ENCODE measurements around the gene ANAPC1. TPM values are rescaled to one million over a fixed set of nuclear protein-coding genes. Genes with fewer than 3 reads are reported as not detected.
"Not testable (repeated sequence)": the region's sequence is repeated elsewhere in the genome, so short reads cannot be mapped to it uniquely, and the experiment has no call there.

Gene ANAPC1
- polyA plus RNA-seq, 1 of the 3 experiments (the other 2 are of a cell fraction): 16.0 TPM

DNA sequence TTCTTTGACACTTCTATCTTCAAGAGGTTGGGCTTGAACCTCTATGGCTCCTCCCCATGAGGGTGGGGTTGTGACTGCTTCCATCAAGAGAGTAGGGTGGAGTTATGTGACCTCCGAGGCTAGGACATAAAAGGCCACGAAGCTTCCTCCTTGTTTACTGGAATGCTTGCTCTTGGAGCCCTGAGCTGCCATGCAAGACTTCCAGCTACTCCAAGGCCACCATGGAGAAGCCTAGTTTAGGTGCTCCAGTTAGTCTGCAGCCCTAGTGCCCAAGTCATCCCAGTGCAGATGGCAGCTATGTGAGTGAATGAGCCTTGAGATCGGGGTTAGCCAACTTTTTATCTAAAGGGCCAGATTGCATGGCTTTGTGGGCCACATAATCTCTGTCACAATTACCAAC lies 12.0 kb upstream of the ANAPC1 start:
- ChIA-PET POLR2A (no interaction called here), CTCF (interaction anchor here (3.0 to 12.5 kb wide), 2 partner anchors 8 to 155 kb away, joined by 24 to 215 read pairs; partner anchors contain the start of gene TMEM87B)
- H3K9ac ChIP-seq: no peak overlapping the region
- H3F3A ChIP-seq (replicated peaks; ENCODE audit: insufficient read depth): peaks cover 8% of the 10 kb centered on the region
- TF ChIP-seq JUND (IDR thresholded peaks at IDR 0.05): no peak
- TF ChIP-seq, protein P1, sequence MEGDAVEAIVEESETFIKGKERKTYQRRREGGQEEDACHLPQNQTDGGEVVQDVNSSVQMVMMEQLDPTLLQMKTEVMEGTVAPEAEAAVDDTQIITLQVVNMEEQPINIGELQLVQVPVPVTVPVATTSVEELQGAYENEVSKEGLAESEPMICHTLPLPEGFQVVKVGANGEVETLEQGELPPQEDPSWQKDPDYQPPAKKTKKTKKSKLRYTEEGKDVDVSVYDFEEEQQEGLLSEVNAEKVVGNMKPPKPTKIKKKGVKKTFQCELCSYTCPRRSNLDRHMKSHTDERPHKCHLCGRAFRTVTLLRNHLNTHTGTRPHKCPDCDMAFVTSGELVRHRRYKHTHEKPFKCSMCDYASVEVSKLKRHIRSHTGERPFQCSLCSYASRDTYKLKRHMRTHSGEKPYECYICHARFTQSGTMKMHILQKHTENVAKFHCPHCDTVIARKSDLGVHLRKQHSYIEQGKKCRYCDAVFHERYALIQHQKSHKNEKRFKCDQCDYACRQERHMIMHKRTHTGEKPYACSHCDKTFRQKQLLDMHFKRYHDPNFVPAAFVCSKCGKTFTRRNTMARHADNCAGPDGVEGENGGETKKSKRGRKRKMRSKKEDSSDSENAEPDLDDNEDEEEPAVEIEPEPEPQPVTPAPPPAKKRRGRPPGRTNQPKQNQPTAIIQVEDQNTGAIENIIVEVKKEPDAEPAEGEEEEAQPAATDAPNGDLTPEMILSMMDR (IDR thresholded peaks at IDR 0.05): no peak
- no peak for TF ChIP-seq RAD21 (IDR thresholded peaks at IDR 0.05; ENCODE audit: low read length)
- no peak for TF ChIP-seq CHD2 (IDR thresholded peaks at IDR 0.05; ENCODE audit: low read length, partially characterized antibody)
- no peak for TF ChIP-seq RCOR1 (IDR thresholded peaks at IDR 0.05; ENCODE audit: low read length)
- no peak for TF ChIP-seq GATA2 (CRISPR knock-in tag; IDR thresholded peaks at IDR 0.05)
- TF ChIP-seq, protein P2, sequence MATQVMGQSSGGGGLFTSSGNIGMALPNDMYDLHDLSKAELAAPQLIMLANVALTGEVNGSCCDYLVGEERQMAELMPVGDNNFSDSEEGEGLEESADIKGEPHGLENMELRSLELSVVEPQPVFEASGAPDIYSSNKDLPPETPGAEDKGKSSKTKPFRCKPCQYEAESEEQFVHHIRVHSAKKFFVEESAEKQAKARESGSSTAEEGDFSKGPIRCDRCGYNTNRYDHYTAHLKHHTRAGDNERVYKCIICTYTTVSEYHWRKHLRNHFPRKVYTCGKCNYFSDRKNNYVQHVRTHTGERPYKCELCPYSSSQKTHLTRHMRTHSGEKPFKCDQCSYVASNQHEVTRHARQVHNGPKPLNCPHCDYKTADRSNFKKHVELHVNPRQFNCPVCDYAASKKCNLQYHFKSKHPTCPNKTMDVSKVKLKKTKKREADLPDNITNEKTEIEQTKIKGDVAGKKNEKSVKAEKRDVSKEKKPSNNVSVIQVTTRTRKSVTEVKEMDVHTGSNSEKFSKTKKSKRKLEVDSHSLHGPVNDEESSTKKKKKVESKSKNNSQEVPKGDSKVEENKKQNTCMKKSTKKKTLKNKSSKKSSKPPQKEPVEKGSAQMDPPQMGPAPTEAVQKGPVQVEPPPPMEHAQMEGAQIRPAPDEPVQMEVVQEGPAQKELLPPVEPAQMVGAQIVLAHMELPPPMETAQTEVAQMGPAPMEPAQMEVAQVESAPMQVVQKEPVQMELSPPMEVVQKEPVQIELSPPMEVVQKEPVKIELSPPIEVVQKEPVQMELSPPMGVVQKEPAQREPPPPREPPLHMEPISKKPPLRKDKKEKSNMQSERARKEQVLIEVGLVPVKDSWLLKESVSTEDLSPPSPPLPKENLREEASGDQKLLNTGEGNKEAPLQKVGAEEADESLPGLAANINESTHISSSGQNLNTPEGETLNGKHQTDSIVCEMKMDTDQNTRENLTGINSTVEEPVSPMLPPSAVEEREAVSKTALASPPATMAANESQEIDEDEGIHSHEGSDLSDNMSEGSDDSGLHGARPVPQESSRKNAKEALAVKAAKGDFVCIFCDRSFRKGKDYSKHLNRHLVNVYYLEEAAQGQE (IDR thresholded peaks at IDR 0.05; ENCODE audit: low read depth, low read length): no peak
- no peak for TF ChIP-seq YY1 (IDR thresholded peaks at IDR 0.05; ENCODE audit: low read depth)
- TF ChIP-seq SIN3A (IDR thresholded peaks at IDR 0.05; ENCODE audit: borderline replicate concordance, low read depth, low read length): no peak
- TF ChIP-seq FOXM1 (IDR thresholded peaks at IDR 0.05; ENCODE audit: low read depth): no peak
- H3K9me3 ChIP-seq: no peaks in the 10 kb centered on the region
- H3K36me3 ChIP-seq (replicated peaks in 1 of 2; ENCODE audit: control insufficient read depth in 1 of 2, insufficient read depth in 2 of 2, low read length in 1 of 2): no peaks in the 10 kb centered on the region
- H3K9me2 ChIP-seq: no peaks in the 10 kb centered on the region
- DNase-seq: no peak
- H3K79me2 ChIP-seq (ENCODE audit: insufficient read depth): no peaks in the 10 kb centered on the region
- no peak overlapping the region for H3K4me2 ChIP-seq
- no peak overlapping the region for H3K27ac ChIP-seq (ENCODE audit: low read depth in 2 of 2, low read length in 1 of 2)
- H4K20me1 ChIP-seq (ENCODE audit: insufficient read depth): no peaks in the 10 kb centered on the region
- no peaks in the 10 kb centered on the region; the same call in 1 of the 2 replicates for H3K27me3 ChIP-seq (ENCODE audit: insufficient read depth)
- WGBS (ENCODE audit: low lambda C conversion rate): 75% methylated on average over 2 of the region's 3 CpGs
- no peak overlapping the region for H3K4me3 ChIP-seq (ENCODE audit: low read depth in 2 of 2, low read length in 1 of 2)
- peaks cover 0 to 8% of the 10 kb centered on the region in 2 experiments; a peak in 1 of 4 replicates for H3K4me1 ChIP-seq (ENCODE audit: control insufficient read depth in 1 of 2, insufficient read depth in 2 of 2, low read depth in 1 of 2, low read length in 1 of 2)
- no peak overlapping the region for H2AFZ ChIP-seq (ENCODE audit: low read depth)

DNA sequence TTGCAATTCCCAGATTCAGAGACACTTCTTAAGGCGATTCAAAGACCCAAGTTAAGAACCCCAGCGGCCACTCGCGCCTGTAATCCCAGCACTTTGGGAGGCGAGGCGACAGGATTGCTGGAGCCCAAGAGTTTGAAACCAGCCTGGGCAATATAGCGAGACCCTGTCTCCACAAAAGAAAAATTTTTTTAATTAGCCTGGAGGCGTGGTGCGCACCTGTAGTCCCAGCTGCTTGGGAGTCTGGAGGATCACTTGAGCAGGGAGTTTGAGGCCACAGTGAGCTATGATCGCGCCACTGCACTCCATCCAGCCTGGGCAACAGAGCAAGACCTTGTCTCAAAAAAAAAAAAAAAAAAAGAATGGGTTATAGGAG lies 585 bp upstream of the ANAPC1 start:
- H3K27ac ChIP-seq (ENCODE audit: low read depth in 2 of 2, low read length in 1 of 2): peak overlapping the region; percentile 57 to 87; a peak in 3 of 4 replicates
- CTCF ChIA-PET: interaction anchor here (0.7 to 2.4 kb wide), 2 partner anchors 27 to 164 kb away, joined by 3 to 12 read pairs; no protein-coding TSS in a partner anchor
- WGBS (ENCODE audit: low lambda C conversion rate): 14% methylated on average over 11 of the region's 11 CpGs

DNA sequence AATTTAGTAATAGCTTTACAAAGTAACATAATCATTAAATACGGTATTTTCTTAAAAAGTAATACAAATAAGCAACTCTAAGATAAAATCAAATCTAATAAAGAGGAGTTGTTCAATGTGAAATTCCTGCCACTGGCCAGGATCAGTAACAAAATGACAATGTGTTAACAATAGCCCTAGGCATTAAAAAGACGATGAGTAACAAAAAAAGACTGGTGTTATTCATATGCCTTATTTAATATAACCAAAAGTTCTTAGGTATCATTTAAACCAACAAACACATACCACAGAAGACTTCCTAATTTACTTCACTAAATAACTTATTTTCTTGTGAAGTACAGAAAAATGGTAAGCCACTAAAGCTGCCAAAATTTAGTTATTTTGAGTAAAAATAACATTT lies 11.2 kb downstream of the ANAPC1 start:
- H4K20me1 ChIP-seq (ENCODE audit: insufficient read depth); H3K9me2 ChIP-seq; H3K27me3 ChIP-seq (ENCODE audit: insufficient read depth); POLR2A ChIA-PET; H2AFZ ChIP-seq (ENCODE audit: low read depth); H3F3A ChIP-seq (replicated peaks; ENCODE audit: insufficient read depth); H3K9ac ChIP-seq; H3K4me2 ChIP-seq; H3K4me3 ChIP-seq (ENCODE audit: low read depth in 2 of 2, low read length in 1 of 2); H3K9me3 ChIP-seq; H3K79me2 ChIP-seq (ENCODE audit: insufficient read depth); H3K27ac ChIP-seq (ENCODE audit: low read depth in 2 of 2, low read length in 1 of 2); DNase-seq; CTCF ChIA-PET; H3K4me1 ChIP-seq (ENCODE audit: control insufficient read depth in 1 of 2, insufficient read depth in 2 of 2, low read depth in 1 of 2, low read length in 1 of 2): not testable (repeated sequence)
- peaks cover 13 to 34% of the 10 kb centered on the region in 2 experiments for H3K36me3 ChIP-seq (replicated peaks in 1 of 2; ENCODE audit: control insufficient read depth in 1 of 2, insufficient read depth in 2 of 2, low read length in 1 of 2)
- 81% methylated on average over 2 of the region's 2 CpGs for WGBS (ENCODE audit: low lambda C conversion rate)

More for the DNA sequence above, 585 bp upstream of the ANAPC1 start:
- POLR2A ChIA-PET: interaction anchor here (0.9 to 1.1 kb wide), 2 partner anchors 170 to 597 kb away, joined by 4 read pairs; partner anchors contain the start of gene TMEM87B
- H3K79me2 ChIP-seq (ENCODE audit: insufficient read depth): peaks cover 27% of the 10 kb centered on the region
- peak overlapping the region; percentile 77 for H3K4me2 ChIP-seq
- H3F3A ChIP-seq (replicated peaks; ENCODE audit: insufficient read depth): peaks cover 9% of the 10 kb centered on the region
- no peaks in the 10 kb centered on the region for H3K27me3 ChIP-seq (ENCODE audit: insufficient read depth)
- peak overlapping the region; percentile 84 to 98 for H3K4me3 ChIP-seq (ENCODE audit: low read depth in 2 of 2, low read length in 1 of 2)
- peak overlapping the region; percentile 85; the same call in 1 of the 2 replicates for H3K9ac ChIP-seq
- H2AFZ ChIP-seq (ENCODE audit: low read depth): peak overlapping the region; percentile 98
- H3K4me1 ChIP-seq (ENCODE audit: control insufficient read depth in 1 of 2, insufficient read depth in 2 of 2, low read depth in 1 of 2, low read length in 1 of 2): no peaks in the 10 kb centered on the region; a peak in 1 of 4 replicates
- peaks cover 0 to 5% of the 10 kb centered on the region in 2 experiments for H3K36me3 ChIP-seq (replicated peaks in 1 of 2; ENCODE audit: control insufficient read depth in 1 of 2, insufficient read depth in 2 of 2, low read length in 1 of 2)
- H4K20me1 ChIP-seq (ENCODE audit: insufficient read depth): no peaks in the 10 kb centered on the region
- TF ChIP-seq MXI1 (IDR thresholded peaks at IDR 0.05; ENCODE audit: low read depth, low read length) (no peak), TEAD4 (IDR thresholded peaks at IDR 0.05; ENCODE audit: borderline replicate concordance, insufficient read depth) (no peak)
- DNase-seq: no peak
- H3K9me3 ChIP-seq: no peaks in the 10 kb centered on the region
- H3K9me2 ChIP-seq: no peaks in the 10 kb centered on the region

DNA sequence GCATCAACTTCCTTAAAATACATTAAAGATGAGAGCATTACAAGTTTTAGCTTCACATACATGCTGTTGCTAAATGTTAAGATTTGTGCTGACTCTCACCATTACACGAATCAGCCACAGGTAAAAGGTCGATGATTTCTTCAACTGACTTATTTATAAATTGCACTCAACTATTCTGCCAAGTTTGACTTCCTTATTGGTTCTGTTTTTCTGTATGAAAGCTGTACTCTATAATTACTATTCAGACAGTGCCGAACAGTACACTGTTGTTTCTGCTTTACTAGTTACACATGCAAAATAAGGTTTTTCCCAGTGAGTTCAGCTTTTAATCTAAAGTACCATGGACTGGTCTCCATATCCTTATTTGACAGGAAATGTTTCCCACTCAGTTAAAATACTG lies 18.9 kb downstream of the ANAPC1 start:
- H3K9me3 ChIP-seq; H3K9me2 ChIP-seq; H4K20me1 ChIP-seq (ENCODE audit: insufficient read depth); H3K4me1 ChIP-seq (ENCODE audit: control insufficient read depth in 1 of 2, insufficient read depth in 2 of 2, low read depth in 1 of 2, low read length in 1 of 2); H3K4me3 ChIP-seq (ENCODE audit: low read depth in 2 of 2, low read length in 1 of 2); H3K9ac ChIP-seq; H3K79me2 ChIP-seq (ENCODE audit: insufficient read depth); POLR2A ChIA-PET; H3F3A ChIP-seq (replicated peaks; ENCODE audit: insufficient read depth); H3K27ac ChIP-seq (ENCODE audit: low read depth in 2 of 2, low read length in 1 of 2); DNase-seq; H2AFZ ChIP-seq (ENCODE audit: low read depth); CTCF ChIA-PET; H3K27me3 ChIP-seq (ENCODE audit: insufficient read depth); H3K4me2 ChIP-seq: not testable (repeated sequence)
- peaks cover 0 to 14% of the 10 kb centered on the region in 2 experiments for H3K36me3 ChIP-seq (replicated peaks in 1 of 2; ENCODE audit: control insufficient read depth in 1 of 2, insufficient read depth in 2 of 2, low read length in 1 of 2)
- WGBS (ENCODE audit: low lambda C conversion rate): 59% methylated on average over 2 of the region's 3 CpGs

Measured in SK-N-SH (cell line).